Pons (tissue), 1 donor: ENCODE data around the gene NELL1.

Source experiments
- DNase-seq: peaks from one replicate; pipeline ENCODE4 v3.0.0-alpha.2; 2016; ENCODE audit warnings: low spot score

The NELL1 gene

DNA sequence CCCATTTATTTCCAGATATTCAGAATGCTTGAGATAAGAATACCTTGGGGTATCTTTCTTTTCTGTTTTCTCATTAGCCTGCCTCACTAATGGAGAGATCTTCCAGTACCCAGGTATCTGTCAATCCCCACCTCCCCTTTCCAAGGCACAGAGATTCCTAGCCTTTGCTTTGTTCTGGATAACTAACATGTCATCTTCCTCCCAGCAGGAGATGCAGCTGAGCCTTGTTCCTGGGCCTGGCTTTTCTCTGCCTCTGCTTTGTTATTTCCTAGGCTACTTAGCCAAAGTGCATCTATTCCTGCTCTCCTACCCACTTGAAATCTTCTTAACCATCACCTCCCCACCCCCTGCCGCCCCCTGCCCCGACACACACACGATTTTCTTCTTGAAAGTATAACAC, 297.1 kb downstream of the NELL1 start:
- no peak for DNase-seq

DNA sequence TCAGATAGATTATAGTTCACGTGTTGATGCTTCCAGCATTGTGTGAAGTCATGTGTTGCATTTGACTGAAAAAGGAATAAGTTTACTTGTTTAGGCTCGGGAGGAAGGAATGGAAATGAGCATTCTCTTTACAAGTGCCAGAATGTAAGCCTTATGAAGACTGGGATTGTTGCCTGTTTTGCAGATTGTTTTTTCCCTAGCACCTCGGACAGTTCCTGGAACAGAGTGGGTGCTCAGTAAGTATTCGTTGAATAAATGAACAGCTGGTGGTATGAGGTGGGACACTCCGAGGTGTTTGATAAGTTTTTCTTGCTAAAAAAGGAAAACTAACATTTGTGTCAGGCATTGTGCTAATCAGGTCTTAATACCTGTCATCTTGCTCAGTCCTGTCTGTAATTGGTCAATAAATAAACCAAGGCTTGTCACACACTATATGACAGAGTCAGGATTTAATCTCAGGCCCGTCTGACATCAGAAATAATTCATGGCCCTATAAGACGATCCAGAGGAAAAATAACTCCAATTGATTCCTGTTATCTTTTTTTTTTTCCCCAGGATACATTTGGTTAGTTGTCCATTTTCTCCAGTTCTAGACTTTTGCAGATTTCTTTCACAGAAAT, 304.7 kb downstream of the NELL1 start:
- DNase-seq = no peak

DNA sequence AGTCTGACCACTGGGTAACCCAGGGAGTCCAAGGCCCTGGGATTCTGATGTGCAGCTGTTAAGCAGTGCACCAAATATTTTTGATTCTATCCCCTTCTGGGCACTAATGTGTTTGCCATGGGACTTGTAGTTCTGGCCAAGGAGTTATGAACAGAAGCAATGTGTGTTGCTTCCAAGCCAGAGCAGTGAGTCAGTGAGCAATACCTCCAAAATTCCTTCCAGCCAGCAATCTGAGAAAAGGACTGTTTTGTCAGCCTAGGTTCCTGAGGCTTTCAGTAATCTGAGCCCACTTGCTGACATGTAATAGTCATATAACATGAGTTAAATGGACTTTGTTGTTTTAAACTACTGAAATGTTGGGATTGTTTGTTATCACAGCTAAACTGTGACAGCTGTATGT, 311.4 kb downstream of the NELL1 start:
- peak; percentile 7 for DNase-seq

DNA sequence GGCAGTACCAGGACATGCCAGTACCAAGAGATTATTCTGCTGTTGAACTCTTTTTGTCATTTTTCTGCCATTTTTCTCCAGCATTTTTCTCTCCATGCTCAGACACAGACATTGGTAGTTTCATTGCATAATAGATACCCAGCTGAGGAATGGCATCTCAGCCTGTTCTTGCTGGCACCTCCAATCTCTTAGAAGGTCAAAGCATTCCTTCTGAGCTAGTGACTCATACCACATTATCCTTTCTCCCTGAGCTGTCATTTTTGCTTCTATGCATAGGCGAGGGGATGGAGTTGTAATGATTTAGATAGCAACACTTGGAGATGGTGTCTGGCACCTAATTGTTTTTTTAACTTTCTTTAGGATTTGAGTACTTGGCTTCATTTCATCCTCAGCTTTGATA, 321.1 kb downstream of the NELL1 start:
- DNase-seq = peak; percentile 11

DNA sequence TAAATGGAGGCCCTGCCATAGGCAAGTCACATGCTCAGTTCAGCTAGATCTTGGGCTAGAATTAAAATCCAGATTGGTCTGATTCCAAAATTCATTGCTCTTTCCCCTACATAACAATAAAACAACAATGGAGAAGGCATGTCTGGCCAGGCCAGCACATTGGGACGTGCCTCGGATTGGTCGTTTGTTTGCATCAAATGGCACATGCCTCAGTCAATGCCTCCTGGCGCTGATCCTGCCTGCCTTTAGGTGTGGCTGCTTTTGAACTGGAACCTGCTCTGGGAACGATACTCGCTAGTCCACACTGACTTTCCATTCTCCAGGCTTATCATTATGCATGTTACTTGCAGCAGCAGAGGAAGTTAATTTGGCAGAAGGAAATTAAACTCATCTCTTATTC, 322.1 kb downstream of the NELL1 start:
- no peak for DNase-seq

DNA sequence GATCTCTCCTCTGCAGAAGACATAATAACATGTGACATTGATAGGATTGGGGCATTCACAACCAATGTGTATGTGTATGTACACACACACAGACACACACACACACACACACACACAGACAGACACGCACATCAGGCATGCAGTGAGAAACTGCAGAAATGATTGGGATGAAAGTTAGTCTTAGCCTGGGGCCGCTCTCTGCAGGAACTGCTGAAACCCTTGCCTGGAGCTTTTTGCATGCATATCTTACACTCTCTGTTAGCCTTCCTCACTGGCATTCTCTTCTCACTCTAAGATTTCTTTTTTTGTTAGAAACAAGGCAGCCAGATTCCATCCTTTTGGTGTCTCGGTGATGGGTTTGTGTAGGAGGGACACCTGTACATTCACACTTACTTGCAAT, 337.9 kb downstream of the NELL1 start:
- DNase-seq = no peak

DNA sequence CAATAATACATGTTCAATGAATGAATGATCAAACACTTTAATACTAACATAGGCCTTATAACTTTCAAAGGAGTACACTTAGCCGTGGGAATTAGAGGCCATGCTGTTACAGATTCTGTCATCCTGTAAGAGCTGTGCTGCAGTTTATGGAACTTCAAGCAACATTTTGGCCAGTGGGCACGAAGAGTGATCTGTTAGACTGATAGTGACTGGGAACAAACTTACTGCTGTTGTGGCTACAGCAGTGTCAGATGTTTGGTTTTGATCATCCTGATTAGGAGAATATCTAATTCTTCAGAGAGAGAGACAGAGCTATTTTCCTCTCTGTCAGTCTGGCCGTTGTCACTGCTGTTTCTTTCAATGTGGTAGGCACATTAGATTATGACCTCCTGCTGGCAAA, 348.9 kb downstream of the NELL1 start:
- no peak for DNase-seq

DNA sequence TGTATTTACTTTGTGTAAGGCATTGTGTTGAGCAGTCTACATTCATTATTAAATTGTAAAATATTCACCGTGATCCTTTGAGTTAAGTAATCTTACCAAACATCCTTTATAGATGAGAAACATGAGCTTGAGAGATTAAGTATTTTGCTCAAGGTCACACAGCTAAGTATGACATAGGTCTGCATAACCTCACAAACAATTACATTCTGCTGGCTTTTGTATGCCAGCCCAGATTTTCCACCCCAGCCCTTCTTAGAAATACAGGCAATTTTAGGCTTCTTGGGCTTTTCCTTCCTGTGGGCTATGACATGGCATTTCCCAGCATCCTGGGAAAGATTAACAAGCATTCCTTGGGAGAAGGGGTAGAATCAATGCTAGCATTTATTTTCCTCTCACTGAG, 357.3 kb downstream of the NELL1 start:
- no peak for DNase-seq

DNA sequence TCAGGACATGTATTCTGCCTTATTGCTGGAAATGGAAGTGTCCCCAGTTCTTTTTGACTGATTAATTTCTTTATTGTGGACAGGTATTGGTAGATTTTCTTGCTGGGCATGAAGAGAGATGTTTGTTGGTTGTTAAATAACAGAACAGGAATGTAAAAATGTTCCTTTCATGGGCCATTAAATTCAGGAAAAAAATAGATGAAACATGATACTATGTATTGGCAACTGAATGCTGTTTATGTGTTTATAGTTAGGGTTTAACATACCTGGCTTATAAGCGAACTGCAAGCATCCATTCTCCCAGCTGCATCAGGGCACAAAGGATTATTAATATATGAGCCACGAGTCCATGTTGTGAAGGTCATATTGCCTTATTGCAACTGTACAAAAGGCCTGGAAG, 368.5 kb downstream of the NELL1 start:
- DNase-seq = no peak

DNA sequence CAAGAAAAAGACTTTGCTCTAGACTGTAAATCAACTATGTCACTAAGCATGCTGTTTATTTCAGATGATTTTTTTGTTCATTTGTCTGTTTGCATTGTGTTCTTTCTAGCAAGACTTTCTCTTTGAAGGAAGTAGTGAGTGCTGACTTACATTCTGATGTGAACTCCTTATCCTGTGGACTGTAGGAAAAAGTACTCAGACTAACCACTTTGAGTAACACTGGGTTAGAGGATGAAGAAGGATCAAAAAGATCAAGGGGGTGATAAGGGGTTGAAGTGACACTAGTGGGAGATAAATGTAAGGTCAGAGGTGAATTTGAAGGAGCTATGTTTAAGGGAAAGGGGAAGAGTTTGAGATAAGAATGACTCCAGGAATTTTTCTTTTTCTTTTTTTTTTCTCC, 369.4 kb downstream of the NELL1 start:
- DNase-seq = no peak

DNA sequence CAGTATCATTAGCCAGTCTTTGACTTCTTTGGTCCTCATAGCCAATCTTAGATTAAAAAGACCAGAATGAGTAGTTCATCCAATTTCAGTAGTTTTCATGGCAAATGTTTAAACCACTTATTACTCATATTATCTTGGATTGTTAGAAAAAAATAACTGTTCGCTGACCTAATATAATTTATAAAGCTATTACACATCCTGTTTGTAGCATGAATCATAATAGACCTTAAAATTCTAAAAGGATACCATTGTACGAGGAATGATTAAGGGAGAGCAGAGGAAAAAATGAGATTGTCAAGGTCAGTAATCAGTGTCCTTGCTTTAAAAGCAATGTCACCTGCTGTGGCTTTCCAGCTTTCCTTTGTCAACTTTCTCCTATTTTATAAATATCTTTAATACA, 371.2 kb downstream of the NELL1 start:
- no peak for DNase-seq

DNA sequence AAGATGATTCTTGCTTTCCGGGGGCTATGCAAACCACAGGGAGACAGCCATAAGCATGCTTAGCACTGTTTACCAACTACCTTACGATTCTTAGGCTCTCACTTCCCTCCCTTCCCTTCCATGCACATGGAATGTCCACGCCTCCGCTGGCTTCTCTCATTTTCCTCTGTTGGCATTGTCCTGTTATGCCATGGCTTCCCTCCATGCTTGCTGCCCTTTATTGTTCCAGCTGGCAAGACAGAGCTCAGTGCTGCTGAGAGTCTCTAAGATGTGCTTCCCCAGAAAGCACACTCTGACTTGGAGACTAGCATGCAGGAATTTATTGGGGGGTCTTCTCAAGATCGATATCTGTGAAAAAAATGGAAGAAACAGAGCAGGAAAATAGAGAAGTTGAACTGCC, 379.2 kb downstream of the NELL1 start:
- no peak for DNase-seq

DNA sequence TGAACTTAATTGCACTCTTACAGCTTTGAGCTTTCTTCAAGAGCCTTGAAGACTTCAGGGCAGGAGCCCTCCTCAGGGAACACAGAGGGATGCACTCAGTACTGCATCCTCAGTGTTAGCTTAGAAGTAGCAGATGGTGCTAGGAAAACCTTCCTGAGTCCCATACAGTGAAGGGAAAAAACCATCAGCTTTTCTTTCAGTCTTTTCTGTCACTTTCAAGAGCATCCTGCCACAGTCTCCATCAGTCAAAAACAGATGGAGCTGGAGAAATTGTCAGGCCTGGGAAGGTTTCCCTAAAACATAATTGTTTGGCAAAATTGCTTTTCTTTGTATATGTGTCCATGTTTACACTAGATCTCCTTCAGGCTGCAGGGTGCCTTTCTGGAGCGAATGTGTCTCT, 384.1 kb downstream of the NELL1 start:
- peak; percentile 25 for DNase-seq

DNA sequence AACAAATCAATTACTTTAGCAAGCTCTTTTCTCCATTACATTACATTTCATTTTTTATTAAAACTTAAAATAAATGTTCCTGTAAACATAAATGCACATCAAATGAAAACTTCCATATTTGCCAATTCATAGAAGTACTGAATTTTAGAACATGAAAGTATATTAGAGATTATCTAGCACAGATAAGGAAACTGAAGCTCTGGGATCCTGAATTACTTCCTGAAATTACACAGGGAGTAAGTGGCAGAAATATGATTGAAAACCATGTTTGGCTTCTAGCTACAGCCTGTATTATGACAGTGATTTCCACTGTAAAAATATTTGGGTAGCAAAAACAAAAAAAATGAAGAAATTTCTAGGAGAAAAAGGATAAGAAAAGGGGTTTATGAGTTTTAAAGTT, 387.3 kb downstream of the NELL1 start:
- no peak for DNase-seq

DNA sequence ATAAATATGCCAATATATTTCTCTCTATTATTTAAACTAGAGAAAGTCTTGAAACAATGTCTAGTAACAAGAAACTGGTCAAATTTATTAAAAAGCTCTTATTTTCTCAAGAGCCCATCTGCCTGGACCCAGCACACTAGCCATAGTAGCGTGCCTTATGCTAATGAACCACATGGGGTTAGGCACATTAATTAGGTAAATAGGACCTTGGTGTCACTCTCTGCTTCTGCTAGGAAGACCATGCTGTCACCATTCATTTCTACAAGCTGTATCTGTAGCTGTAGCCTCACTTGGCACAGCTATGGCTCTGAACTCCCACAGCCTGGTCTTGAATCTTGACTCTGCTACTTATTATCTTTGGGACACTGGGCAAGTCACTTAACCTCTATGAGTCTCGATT, 390.5 kb downstream of the NELL1 start:
- DNase-seq = no peak

DNA sequence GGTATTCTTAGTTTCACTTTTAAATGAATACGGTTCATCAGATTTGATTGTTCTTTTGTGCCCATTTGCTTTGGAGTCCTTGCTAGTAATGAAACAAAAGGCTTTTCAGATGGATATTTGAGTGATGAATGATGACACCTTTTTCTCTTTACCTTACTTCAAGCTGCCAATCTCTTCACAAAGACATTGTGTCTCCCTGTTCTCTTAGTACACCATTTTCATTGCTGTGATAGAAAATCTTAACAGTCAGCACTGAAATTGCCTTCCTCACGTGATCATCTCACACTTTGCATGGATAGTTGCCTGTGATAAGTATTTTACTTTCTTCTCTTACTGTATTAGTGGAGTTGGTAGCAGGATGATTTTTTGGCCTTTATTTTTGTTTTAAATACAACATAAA, 396.6 kb downstream of the NELL1 start:
- DNase-seq = no peak

DNA sequence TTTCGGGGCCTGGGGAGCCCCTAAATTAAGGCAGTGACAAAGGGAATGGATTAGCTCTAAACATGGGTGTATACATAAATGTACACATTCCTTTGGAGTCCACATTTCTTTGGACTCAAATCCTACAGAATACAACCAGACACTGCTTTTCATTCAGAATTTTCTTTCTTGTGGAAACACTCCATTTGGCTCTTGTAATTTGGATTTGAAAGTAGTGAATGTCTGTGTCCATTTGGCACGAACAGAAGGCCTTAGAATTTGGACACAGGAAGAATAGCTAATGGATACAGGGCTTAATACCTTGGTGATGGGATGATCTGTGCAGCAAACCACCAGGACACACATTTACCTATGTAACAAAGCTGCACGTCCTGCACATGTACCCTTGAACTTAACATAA, 399.5 kb downstream of the NELL1 start:
- no peak for DNase-seq

DNA sequence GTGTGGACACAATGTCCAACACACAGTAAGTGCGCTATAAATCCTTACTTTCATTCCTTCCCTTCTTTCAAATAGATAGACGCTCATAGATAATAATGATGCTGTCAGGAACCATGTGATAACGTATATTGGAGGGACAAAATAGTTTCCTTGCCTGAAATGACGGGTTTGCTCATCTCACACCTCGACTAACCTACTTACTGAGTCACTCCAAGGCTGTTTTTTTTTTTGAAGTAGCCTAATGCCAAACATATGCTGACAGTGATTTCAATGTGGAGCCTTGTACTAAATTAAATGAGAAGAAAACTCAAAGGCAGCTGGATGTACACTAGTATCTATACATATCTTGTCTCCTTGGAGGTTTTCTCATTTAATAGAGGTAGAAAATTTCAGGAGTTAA, 400.5 kb downstream of the NELL1 start:
- no peak for DNase-seq

DNA sequence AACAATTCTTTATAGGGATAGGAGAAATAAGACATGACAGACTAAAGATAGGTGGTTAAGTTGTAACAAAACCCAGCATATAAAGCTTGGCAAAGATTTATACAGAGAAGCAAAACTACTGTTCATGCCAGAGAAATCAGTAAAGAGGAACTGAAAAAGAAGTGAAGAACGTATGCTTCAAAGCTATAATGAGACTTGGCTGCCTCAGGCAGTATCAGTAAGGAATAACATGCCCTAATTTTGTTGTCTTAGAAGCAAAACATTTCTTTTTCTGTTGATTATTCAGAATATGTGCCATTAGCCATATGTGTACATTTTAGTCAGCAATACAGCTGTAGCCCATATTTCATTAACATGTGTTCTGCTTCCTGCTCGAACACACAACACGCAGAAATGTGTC, 403.2 kb downstream of the NELL1 start:
- no peak for DNase-seq

DNA sequence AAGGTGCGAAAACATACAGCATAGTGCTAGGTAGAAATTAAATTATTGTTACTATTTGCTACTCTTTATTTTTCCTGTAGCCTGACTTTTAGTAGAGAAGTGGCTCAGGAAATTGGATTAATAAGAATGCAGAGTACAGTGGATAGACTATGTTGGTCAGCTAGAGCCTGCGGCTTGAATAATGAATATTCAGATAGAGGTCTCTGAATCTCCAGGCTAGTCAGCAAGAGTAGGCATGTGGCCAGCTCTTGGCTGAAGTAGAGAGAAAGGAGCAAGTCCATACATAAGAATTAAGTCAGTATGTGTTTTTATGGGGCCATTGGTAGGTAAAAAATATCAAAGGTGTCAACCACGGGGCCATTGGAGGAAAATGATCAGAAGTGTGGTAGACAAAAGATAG, 413.5 kb downstream of the NELL1 start:
- no peak for DNase-seq

DNA sequence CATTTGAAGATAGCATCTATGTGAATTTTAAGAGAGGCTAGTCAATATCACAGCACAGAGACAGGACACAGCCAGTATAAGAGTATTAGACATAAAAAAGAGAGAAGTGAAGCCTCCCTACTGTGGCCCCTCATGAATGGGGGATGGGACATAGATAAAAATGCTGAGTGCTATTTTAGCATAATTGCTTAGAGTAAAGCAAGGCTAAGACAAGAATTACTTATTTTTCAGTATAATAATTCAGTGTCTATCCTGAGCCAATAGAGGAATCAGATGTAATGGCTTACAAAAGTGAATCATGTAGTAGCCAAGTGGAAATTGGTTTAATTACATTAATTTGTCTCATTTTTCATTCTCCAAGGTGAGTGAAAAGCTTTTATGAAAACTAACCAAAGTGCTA, 419.5 kb downstream of the NELL1 start:
- DNase-seq = no peak

DNA sequence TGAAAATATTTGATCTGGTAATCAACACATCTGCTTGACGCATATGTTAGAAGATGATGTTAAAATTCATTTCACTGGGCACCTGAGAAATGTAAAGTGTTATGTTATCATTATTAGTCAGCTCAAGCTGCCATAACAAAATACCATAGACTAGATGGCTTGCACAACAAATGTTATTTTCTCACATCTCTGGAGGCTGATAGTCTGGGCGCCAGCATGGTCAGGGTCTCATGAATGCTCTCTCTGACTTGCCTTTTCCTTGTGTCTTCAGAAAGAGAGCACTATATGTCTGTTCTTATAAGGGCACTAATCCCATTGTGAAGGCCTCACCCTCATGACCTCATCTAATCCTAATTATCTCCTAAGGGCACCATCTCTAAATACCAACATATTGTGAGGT, 435.3 kb downstream of the NELL1 start:
- no peak for DNase-seq

DNA sequence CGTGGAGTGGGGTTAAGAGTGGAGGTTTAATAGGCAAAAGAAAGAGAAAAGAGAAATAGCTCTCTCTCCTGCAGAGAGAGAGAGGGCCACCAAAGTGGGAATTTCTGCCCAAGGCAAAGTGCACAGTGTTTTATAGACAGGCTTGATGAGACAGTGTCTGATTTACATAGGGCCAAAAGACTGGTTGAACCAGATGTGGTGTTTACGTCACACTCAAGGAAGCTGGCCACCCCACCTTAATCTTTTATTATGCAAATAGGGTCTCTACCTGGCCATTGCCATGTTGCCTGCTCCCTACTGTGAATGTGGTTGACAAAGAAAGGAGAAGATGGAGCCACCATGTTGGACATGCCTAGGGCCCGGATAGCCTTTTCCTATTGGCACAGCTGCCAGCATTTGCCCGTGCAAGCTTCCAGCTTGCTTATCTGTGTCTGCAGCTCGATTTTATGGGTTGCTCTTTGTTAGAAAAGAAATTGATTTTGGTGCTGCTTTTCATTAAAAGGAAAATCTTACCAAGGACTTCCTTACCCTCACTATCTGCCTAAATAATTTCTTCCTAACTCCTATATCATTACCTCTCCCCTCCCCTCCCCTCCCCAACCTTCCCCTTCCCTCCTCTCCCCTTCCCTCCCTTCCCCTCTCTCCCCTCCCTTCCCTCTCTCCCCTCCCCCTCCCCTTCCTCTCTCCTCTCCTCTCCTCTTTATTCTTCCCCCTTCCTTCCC, 436.0 kb downstream of the NELL1 start:
- DNase-seq = no peak

DNA sequence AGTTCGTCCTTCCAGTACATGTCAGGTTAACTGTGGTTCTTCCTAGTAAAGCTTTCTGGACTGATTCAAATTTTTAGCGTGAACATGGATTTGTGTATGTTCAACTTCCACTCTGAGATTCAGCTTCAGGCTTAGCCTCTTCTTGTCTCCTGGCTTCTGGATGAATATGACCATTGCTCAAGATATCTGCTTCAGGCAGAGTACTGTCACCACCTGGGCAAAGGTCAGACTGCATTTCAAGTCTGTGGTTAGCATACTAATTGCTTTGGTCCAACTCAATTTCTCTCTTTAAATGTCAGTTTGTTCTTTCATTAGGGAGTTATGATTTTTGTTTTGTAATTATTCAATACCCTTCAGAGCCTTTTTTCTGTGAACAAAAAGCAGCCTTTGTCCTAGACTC, 440.0 kb downstream of the NELL1 start:
- DNase-seq = no peak
